ENCODE data around the gene TNNC2. TPM values are rescaled to one million over a fixed set of nuclear protein-coding genes. Genes with fewer than 3 reads are reported as not detected.

The TNNC2 gene
- total RNA-seq, 2 donors from 2014 or later: 0.99 to 5.5 TPM

GRCh38 chr20:45857882-45858216 is 30.7 kb upstream of the TNNC2 start:
- Mint-ChIP-seq H3K4me1 (peaks cover 41% of the 10 kb centered on the region), H3K27ac (peak overlapping the region; percentile 96), H3K4me3 (peak overlapping the region; percentile 97), H3K27me3 (no peaks in the 10 kb centered on the region), H3K36me3 (ENCODE audit: low read depth) (no peaks in the 10 kb centered on the region)
- ATAC-seq: peak; percentile 8
- no peaks in the 10 kb centered on the region for H3K9me3 ChIP-seq (ENCODE audit: control insufficient read depth, low read length, poor library complexity, severe bottlenecking)
- no peak for DNase-seq

DNA sequence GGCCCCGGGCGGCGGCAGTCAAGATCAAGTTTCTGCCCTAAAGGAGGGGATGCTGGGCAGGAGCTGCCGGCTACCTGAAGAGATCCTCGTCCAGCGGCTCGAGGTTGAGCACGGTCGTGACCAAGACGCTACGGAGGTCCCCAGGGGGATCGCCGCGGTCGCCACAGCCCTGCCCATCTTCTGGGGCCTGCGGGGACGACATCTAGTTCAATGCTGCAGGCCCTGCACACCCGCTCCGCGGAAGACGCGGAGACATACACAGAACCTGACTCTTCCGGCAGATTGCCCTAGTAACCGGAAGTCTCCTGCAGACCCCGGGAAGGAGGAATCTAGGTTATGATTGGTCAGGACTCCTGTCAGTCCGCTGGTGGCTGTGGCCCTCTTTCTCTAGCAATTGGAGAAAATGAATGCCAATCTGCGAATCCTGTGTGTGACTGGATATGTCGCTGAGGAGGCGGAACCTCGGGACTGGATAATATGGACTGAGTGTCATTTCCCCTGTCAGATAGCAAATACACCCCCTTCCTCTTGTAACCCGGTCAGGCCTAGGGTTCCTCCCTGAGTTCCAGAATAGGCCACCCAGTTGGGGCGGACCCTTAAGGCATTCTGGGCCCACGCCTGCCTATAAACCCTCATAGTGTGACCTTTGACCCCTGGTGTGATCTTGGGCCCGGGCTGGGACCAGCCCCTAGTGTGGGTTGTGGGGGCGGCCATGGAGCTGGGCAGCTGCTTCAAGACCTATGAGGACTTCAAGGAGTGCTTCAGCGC is 30.2 kb upstream of the TNNC2 start, which contains the start of the genes ACOT8 and ZSWIM3:
Gene ACOT8, minus strand, starts transcription at position 279 of the 768 bp plus-strand sequence. Its CDS starts 77 bp downstream, at position 202.
Gene ZSWIM3, plus strand, starts transcription at position 501 of the 768 bp plus-strand sequence. Its CDS starts 212 bp downstream, at position 713.
- Mint-ChIP-seq H3K27me3 (no peaks in the 10 kb centered on the region), H3K4me3 (peak within 1 kb of the TSS; percentile 97), H3K36me3 (ENCODE audit: low read depth) (no peaks in the 10 kb centered on the region), H3K4me1 (peaks cover 41% of the 10 kb centered on the region), H3K27ac (peak within 1 kb of the TSS; percentile 96)
- DNase-seq (peak; percentile 68 to 84 (median 82)), ATAC-seq (peak; percentile 98)
- H3K9me3 ChIP-seq (ENCODE audit: control insufficient read depth, low read length, poor library complexity, severe bottlenecking): no peaks in the 10 kb centered on the region

- Mint-ChIP-seq H3K4me1 (peaks cover 27% of the 10 kb centered on the region), H3K4me3 (no peak overlapping the region), H3K36me3 (ENCODE audit: low read depth) (no peaks in the 10 kb centered on the region), H3K27me3 (no peaks in the 10 kb centered on the region), H3K27ac (no peak overlapping the region)
- ATAC-seq (no peak), DNase-seq (no peak)
- H3K9me3 ChIP-seq (ENCODE audit: control insufficient read depth, low read length, poor library complexity, severe bottlenecking): no peaks in the 10 kb centered on the region
These were observed 26.4 kb upstream of the TNNC2 start for GRCh38 chr20:45853484-45853883.

DNA sequence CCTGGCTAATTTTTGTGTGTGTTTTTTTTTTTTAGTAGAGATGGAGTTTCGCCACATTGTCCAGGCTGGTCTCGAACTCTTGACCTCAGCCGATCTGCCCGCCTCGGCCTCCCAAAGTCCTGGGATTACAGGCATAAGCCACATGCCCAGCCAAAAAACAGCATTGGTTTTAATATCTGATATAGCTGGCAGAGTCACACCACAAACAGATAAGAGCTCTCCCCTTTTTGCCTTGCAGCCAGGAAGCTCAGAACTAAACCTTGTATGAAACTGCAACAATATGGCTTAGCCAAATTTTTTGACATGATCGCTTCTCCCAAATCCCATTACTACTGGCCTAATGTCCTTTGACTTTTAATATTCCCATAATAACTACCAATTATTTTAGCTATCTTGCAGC is 25.2 kb upstream of the TNNC2 start:
- Mint-ChIP-seq H3K4me3 (no peak overlapping the region), H3K27me3 (no peaks in the 10 kb centered on the region), H3K27ac (no peak overlapping the region), H3K36me3 (ENCODE audit: low read depth) (no peaks in the 10 kb centered on the region), H3K4me1 (peaks cover 17% of the 10 kb centered on the region)
- H3K9me3 ChIP-seq (ENCODE audit: control insufficient read depth, low read length, poor library complexity, severe bottlenecking): no peaks in the 10 kb centered on the region
- ATAC-seq (no peak), DNase-seq (no peak)

DNA sequence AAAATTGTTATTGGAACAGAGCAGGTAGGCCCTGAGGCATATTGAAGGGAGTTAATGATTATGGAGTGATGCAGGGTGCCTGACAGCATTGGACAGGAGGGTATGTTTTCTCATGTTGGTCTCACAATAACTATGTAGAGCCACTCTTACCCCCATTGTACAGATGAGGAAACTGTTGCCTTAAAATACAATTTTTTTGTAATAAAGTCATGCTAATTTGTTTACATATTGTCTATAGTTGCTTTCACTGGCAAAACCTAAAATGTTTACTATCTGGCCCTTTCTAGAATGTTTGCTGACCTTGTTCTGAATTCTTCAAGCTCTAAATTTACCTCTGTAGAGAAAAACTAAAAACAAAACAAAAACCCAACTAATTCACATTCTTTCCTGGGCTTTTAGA is 24.4 kb upstream of the TNNC2 start:
- Mint-ChIP-seq H3K27ac (no peak overlapping the region), H3K4me1 (peaks cover 14% of the 10 kb centered on the region), H3K27me3 (no peaks in the 10 kb centered on the region), H3K36me3 (ENCODE audit: low read depth) (no peaks in the 10 kb centered on the region), H3K4me3 (no peak overlapping the region)
- ATAC-seq (no peak), DNase-seq (no peak)
- no peaks in the 10 kb centered on the region for H3K9me3 ChIP-seq (ENCODE audit: control insufficient read depth, low read length, poor library complexity, severe bottlenecking)

GRCh38 chr20:45850926-45851325 is 23.8 kb upstream of the TNNC2 start:
- no peaks in the 10 kb centered on the region for H3K36me3 Mint-ChIP-seq (ENCODE audit: low read depth)
- H3K4me1 Mint-ChIP-seq: peaks cover 10% of the 10 kb centered on the region
- H3K9me3 ChIP-seq (ENCODE audit: control insufficient read depth, low read length, poor library complexity, severe bottlenecking): no peaks in the 10 kb centered on the region
- H3K27me3 Mint-ChIP-seq: no peaks in the 10 kb centered on the region
- no peak overlapping the region for H3K4me3 Mint-ChIP-seq
- H3K27ac Mint-ChIP-seq: no peak overlapping the region
- ATAC-seq: no peak
- no peak for DNase-seq

DNA sequence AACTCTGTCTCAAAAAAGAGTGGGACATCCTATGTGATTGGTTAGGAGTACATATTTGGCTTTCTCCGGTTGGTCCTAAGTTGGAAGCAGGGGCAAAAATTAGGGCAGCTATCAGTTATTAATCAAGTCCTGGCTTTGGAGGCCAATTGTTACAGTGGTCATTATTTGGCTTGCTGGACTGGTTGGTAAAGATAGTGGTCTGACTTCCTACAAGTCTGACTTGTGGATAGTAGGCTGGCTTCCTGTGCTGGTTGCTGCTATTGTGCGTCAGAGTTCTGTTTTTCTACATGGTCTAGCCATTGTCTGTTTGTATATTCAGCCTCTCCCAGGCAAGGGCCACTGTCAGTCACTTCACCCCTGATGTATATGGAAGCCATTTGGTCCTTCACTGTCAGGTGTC is 23.1 kb upstream of the TNNC2 start:
- no peaks in the 10 kb centered on the region for H3K9me3 ChIP-seq (ENCODE audit: control insufficient read depth, low read length, poor library complexity, severe bottlenecking)
- H3K36me3 Mint-ChIP-seq (ENCODE audit: low read depth): no peaks in the 10 kb centered on the region
- no peaks in the 10 kb centered on the region for H3K27me3 Mint-ChIP-seq

DNA sequence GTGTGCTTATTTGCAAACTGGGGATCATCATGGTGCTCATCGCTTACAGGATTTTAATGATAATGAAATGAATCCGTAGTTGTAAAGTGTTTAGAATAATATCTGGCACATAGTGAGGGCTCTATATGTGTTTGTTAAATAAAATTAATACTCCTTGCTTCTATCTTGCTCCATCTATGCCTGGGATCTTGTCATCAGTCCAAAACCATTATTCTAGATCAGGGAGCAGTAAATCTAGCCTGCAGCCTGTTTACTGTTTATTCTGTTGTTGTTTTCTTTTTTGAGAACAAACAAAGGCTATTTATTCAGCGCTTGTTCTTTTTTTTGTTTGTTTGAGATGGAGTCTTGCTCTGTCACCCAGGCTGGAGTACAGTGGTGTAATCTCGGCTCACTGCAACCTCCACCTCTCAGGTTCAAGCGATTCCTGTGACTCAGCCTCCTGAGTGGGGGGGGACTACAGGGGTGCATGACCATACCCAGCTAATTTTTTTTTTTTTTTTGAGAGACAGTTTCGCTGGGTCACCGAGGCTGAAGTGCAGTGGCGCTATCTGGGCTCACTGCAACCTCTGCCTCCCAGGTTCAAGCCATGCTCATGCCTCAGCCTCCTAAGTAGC is 22.0 kb upstream of the TNNC2 start:
- H3K4me1 Mint-ChIP-seq: peaks cover 4% of the 10 kb centered on the region
- no peak for DNase-seq
- H3K27ac Mint-ChIP-seq: peak overlapping the region; percentile 69
- no peak for ATAC-seq
- H3K27me3 Mint-ChIP-seq: no peaks in the 10 kb centered on the region
- H3K4me3 Mint-ChIP-seq: no peak overlapping the region
- no peaks in the 10 kb centered on the region for H3K9me3 ChIP-seq (ENCODE audit: control insufficient read depth, low read length, poor library complexity, severe bottlenecking)
- H3K36me3 Mint-ChIP-seq (ENCODE audit: low read depth): peaks cover 5% of the 10 kb centered on the region

More for the DNA sequence above, 23.1 kb upstream of the TNNC2 start:
- peaks cover 8% of the 10 kb centered on the region for H3K4me1 Mint-ChIP-seq
- DNase-seq (no peak), ATAC-seq (no peak)
- no peak overlapping the region for H3K4me3 Mint-ChIP-seq
- peak overlapping the region; percentile 69 for H3K27ac Mint-ChIP-seq

- Mint-ChIP-seq H3K36me3 (ENCODE audit: low read depth) (peaks cover 5% of the 10 kb centered on the region), H3K27me3 (no peaks in the 10 kb centered on the region), H3K4me1 (peaks cover 3% of the 10 kb centered on the region), H3K27ac (no peak overlapping the region), H3K4me3 (no peak overlapping the region)
- no peaks in the 10 kb centered on the region for H3K9me3 ChIP-seq (ENCODE audit: control insufficient read depth, low read length, poor library complexity, severe bottlenecking)
- no peak for DNase-seq
- no peak for ATAC-seq
These were observed 21.3 kb upstream of the TNNC2 start for GRCh38 chr20:45848421-45848820.

DNA sequence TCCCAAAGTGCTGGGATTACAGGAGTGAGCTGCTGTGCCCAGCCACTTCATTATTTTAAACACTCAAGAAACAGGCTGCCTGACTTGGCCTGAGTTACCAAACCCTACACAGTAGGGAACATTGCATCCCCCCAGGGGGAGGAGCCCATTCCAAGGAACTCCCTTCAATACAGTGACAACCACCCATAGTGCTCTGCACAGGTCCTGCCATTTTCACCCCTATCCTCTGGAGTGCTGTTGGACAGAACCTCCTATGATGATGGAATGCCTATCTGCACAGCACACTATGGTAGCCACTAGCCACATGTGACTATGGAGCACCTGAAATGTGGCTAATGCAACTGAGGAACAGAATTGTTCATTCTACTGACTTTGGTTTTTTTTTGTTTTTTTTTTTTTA is 18.3 kb upstream of the TNNC2 start:
- ATAC-seq (no peak), DNase-seq (no peak)
- Mint-ChIP-seq H3K27me3 (no peaks in the 10 kb centered on the region), H3K4me3 (no peak overlapping the region), H3K36me3 (ENCODE audit: low read depth) (peaks cover 5% of the 10 kb centered on the region), H3K27ac (no peak overlapping the region), H3K4me1 (peaks cover 2% of the 10 kb centered on the region)
- H3K9me3 ChIP-seq (ENCODE audit: control insufficient read depth, low read length, poor library complexity, severe bottlenecking): no peaks in the 10 kb centered on the region

DNA sequence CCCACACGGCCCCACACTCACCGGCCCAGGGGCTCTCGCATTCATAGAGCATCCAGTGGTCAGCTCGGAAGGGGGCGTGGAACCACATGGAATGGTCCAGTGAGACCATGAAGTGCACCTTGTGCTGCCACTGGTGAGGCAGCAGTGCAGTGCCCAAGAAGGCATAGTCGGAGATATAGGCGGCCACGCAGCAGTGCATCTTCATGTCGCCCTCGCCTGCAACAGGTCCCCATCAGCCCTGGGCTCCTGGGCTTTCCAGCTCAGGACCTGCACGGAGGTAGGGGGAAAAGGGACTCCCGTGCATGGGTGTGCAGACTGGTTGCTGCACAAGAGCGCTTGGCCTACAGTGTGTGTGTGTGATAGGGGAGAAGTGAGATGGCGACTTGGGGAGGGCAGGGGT is 16.4 kb upstream of the TNNC2 start:
- peaks cover 2% of the 10 kb centered on the region for H3K4me1 Mint-ChIP-seq
- ATAC-seq: no peak
- no peaks in the 10 kb centered on the region for H3K27me3 Mint-ChIP-seq
- peaks cover 5% of the 10 kb centered on the region for H3K36me3 Mint-ChIP-seq (ENCODE audit: low read depth)
- no peak overlapping the region for H3K27ac Mint-ChIP-seq
- DNase-seq: no peak
- no peaks in the 10 kb centered on the region for H3K9me3 ChIP-seq (ENCODE audit: control insufficient read depth, low read length, poor library complexity, severe bottlenecking)
- no peak overlapping the region for H3K4me3 Mint-ChIP-seq

DNA sequence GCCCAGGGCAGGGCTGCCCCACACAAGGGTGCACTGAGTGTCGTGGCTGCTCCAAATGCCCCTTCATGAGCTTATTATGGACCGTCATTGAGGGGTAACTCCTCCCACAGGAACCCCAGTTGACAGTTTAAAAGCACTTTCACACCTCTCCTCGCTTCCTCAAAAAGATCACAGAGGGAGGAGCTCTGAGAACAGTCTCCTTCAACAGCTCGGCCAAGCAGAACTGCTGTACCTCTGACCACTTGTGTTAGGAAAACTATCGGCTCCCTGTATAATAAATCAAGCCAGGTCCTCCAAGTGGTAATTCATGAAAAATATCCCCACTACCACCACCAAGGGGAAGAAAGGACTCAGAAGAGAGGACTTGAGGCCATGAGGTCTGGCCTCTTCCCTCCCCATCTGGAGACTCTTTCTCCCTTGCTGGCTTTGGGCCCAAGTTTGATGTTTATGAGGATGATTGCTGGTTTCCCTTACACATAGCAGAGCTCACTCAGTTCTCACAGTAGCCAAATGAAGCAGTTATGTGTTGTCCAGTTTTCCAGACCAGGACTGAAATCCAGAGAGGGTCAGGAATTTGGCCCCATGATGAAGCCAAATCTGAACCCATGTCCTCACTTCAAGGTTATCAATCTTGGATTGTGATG is 15.2 kb upstream of the TNNC2 start:
- DNase-seq: no peak
- Mint-ChIP-seq H3K36me3 (ENCODE audit: low read depth) (peaks cover 5% of the 10 kb centered on the region), H3K27ac (no peak overlapping the region), H3K27me3 (no peaks in the 10 kb centered on the region), H3K4me1 (peaks cover 2% of the 10 kb centered on the region), H3K4me3 (no peak overlapping the region)
- H3K9me3 ChIP-seq (ENCODE audit: control insufficient read depth, low read length, poor library complexity, severe bottlenecking): no peaks in the 10 kb centered on the region
- peak; percentile 40 for ATAC-seq

DNA sequence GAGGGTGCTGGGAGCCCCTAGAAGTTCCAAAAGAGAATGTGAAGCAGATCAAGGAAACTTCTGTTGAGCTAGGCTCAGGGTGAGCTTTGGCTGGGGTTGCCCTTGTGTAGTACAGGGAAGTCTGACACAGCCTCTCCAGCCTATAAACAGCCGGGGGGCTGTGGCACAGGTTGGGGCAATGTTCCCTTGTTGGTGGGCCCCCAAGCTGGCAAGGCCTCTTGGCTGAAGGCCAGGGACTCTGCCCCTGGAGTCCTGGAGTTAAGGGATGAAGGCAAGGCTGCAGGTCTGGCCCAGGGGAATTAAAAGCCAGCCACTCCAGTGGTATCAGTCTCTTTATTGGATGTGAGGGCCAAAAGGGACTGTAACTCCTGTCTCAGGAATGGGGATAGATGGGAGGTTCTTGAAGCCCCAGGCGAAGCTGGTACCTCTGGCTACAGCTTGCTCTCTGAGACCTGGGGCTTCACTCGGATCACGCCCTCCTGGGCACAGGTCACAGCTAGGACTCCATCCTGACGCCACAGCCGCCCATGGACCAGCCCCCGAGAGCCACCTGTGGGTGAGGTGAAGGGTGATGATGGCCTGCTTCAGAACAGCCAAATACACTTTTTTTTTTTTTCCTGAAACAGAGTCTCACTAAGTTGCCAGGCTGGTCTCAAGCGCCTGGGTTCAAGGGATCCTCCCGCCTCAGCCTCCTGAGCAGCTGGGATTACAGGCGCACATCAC is 14.5 kb upstream of the TNNC2 start:
- Mint-ChIP-seq H3K27me3 (no peaks in the 10 kb centered on the region), H3K4me3 (no peak overlapping the region), H3K27ac (no peak overlapping the region), H3K36me3 (ENCODE audit: low read depth) (peaks cover 5% of the 10 kb centered on the region), H3K4me1 (peaks cover 2% of the 10 kb centered on the region)
- DNase-seq (no peak), ATAC-seq (no peak)
- no peaks in the 10 kb centered on the region for H3K9me3 ChIP-seq (ENCODE audit: control insufficient read depth, low read length, poor library complexity, severe bottlenecking)
